ENCODE results near the gene SERPINA12. TPM values are rescaled to one million over a fixed set of nuclear protein-coding genes. Genes with fewer than 3 reads are reported as not detected.
"Not testable (repeated sequence)": the region's sequence is repeated elsewhere in the genome, so short reads cannot be mapped to it uniquely, and the experiment has no call there.

SERPINA12 gene
- total RNA-seq, 1 donor from 2014 or later = not detected

DNA sequence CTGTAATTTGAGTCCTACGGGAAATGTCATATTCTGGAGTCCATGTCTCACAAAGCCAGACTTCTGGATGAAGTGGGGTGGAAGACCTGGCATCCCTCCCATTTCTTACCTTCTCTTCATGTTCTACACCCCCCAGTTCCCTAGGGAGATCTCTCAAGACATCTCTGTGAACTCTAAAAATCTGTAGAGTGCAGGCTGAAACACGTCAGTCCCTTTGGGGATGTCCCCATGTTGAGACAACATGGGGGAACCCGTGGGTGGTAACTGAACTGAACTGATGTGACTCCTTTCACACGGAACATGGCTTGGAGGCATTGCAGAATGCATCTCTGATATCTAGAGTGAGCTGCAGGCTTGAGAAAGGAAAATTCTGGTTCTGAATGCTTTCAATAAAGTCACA lies 15.2 kb downstream of the SERPINA12 start:
- intact Hi-C loops (cut with micrococcal nuclease) = no loop called here

DNA sequence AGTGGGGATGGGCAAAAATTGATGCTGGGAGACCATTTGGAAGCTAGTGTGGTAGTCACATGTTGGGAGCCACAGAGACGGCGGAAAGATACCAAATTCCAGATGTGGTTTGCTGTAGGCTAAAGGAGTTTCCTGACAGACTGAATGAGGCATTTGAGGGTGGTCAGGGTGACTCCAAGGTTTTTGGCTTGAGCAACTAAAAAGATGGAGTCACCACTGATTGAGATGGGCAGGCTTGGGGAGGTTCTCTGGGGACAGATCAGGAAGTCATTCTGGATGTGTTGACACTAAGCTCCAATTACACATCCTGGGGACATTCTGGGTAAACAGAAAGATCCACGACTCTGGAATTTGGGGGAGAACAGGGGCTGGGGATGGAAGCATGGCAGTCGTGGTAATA lies 17.8 kb downstream of the SERPINA12 start:
- intact Hi-C loops (cut with micrococcal nuclease) = no loop called here

- intact Hi-C loops (cut with micrococcal nuclease) = no loop called here
Observed at GRCh38 chr14:94489336-94489735, 19.9 kb downstream of the SERPINA12 start.

DNA sequence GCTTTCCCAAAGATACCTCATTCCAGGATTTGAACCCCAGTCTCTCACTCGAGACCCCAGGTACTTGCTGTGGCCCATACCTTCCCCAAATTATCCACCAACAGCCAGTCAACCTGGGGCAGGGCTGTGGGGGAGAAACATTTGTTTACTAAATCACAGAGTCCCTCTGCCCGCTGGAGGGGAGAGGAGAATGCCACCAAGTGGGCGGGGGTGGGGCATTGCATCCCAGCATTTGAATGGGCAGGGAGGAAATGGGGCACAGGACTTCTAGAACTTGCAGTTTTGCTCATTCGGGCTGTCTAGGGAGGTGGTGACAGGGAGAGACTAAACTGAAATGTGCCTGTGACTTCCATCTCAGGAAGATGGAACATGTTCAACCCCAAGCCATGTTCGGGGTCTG lies 22.4 kb downstream of the SERPINA12 start:
- intact Hi-C loops (cut with micrococcal nuclease) = loop anchor here (1.0 kb wide), 3 partner anchors 53 to 132 kb away; no protein-coding TSS in a partner anchor

- intact Hi-C loops (cut with micrococcal nuclease) = loop anchor here (1.0 kb wide), 3 partner anchors 52 to 131 kb away; no protein-coding TSS in a partner anchor
Observed at GRCh38 chr14:94485944-94486841, 23.1 kb downstream of the SERPINA12 start.

DNA sequence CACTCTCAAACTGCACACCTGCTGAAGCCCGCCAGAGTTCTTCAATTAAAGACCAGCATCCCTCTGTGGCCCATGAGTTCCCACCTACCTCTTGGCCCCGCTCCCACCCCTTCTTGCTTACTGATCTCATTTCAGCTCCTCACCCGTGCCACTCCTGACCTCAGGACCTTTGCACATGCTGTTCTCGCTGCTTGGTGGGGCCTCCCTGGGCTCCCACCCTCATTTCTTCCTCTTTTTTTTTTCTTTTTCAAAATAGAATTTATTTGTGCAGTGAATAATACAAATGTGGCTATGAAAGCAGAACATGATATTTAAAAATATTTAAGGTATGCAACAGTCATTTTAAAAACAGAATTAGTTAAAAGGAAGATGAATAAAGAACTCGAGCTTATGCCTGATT lies 24.8 kb downstream of the SERPINA12 start:
- intact Hi-C loops (cut with micrococcal nuclease) = no loop called here

DNA sequence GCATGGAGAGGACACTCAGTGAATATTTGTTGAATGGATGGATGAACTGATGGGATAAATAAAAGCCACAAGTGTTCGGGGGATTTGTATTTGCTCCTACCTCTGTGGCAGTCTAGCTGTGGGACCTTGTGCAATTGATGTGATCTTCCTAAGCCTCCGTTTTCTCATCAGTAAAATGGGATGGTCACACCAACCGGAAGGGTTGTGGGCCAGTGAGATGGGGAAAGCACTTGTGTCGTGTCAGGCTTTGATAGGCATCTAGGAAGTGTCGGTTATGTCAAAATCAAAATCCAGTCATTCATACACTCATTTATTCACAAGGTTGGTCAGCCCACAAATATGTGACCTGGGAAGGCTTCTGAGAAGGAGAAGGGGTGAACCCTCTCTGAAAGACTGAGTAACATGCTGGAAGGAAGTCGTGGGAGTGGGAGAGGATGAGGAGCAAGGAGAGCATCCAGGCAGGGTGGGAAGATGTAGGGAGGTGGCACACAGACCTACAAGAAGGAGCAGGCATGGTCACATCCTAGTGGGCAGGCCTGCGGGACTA lies 25.5 kb downstream of the SERPINA12 start:
- intact Hi-C loops (cut with micrococcal nuclease) = no loop called here

- intact Hi-C loops (cut with micrococcal nuclease) = no loop called here
Observed at GRCh38 chr14:94483071-94483451, 26.2 kb downstream of the SERPINA12 start.

DNA sequence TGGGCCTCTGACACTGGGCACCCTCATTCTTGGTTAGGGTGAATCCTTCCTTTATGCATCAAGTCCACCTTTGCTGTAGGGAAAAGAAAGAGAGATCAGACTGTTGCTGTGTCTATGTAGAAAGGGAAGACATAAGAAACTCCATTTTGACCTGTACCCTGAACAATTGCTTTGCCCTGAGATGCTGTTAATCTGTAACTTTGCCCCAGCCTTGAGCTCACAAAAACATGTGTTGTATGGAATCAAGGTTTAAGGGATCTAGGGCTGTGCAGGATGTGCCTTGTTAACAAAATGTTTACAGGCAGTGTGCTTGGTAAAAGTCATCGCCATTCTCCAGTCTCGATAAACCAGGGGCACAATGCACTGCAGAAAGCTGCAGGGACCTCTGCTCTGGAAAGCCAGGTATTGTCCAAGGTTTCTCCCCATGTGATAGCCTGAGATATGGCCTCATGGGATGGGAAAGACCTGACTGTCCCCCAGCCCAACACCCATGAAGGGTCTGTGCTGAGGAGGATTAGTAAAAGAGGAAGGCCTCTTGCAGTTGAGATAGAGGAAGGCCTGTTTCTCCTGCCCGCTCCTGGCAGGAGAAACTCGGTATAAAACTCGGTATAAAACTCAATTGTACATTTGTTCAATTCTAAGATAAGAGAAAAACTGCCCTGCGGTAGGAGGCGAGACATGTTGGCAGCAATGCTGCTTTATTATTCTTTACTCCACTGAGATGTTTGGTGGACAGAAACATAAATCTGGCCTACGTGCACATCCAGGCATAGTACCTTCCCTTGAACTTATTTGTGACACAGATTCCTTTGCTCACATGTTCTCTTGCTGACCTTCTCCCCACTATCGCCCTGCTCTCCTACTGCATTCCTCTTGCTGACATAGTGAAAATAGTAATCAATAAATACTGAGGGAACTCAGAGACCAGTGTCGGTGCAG lies 26.9 kb downstream of the SERPINA12 start:
- intact Hi-C loops (cut with micrococcal nuclease) = not testable (repeated sequence)

DNA sequence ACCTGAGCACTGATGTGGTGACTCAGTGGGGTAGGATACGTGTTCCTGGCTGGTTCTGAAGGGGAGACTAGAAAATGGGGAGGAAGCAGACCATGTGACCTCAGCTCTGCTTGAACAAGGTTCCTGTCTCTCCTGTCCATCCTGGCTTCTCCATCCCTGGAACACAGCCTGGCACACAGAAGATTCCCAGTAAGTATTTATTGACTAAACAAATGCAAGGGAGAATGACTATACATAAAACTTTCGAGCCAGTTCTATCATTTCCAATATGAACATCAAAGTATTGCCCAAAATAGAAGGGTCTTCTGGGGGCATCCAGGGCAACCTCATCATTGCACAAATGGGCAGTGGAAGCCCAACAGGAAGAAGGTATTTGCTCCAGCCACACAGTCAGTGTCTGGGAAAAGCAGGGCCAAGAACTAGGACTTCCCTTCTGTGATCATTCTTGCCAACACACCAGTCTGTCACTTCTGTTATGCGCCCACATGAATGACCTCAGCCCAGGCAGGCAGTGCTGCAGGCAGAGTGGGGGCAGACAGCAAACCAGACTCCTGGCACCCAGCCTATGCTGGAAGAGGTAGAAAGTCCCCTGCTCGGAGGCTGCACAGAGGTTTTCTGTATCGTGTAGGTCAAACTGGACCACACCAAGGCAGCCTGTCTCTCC lies 27.7 kb downstream of the SERPINA12 start:
- intact Hi-C loops (cut with micrococcal nuclease) = no loop called here

GRCh38 chr14:94480809-94481208 lies 28.5 kb downstream of the SERPINA12 start:
- intact Hi-C loops (cut with micrococcal nuclease) = no loop called here

GRCh38 chr14:94478420-94478819 lies 30.8 kb downstream of the SERPINA12 start:
- intact Hi-C loops (cut with micrococcal nuclease) = no loop called here

DNA sequence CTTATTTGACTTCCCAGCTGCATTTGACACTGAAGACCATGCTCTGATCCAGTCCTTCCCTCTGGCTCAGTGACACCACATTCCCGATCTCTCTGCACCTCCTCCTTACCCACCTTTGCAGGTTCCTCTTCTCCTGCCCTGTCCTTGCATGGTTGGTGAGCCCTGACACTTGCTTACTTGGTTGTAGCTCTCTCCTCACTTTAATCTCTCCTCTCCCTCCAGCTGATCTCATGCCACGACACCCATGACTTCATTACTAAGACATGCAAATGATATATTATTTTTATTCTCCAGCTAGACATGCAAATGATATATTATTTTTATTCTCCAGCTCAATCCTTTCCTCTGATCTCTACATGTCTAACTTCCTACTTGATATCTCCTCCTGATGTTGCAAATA lies 33.2 kb downstream of the SERPINA12 start, which contains the start of gene SERPINA9:
SERPINA9 (minus strand) TSS at position 175 of the 400 bp plus-strand sequence. CDS start 6,357 bp downstream, outside the sequence.
- intact Hi-C loops (cut with micrococcal nuclease) = no loop called here

DNA sequence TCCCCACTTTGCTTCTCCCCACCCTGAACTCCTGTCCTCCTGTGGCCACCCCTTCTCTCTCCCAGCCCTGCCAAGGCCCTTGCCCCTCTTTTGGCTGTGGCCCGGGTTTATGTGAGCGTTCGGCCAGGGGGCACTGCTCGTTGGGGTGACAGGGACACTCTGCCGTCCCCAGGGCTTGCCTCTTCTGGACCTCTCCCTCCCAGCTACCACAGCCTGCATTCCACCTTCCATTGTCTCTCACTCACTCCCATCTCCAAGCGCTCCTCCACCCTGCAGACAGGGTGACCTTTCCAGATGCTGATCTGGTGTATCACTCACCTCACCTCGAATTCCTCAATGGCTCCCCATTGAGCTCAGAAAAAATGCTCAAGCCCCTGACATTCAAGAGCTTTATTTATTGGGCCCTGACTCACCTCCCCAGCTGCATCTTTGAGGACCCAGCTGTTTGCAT lies 34.7 kb downstream of the SERPINA12 start:
- intact Hi-C loops (cut with micrococcal nuclease) = no loop called here

DNA sequence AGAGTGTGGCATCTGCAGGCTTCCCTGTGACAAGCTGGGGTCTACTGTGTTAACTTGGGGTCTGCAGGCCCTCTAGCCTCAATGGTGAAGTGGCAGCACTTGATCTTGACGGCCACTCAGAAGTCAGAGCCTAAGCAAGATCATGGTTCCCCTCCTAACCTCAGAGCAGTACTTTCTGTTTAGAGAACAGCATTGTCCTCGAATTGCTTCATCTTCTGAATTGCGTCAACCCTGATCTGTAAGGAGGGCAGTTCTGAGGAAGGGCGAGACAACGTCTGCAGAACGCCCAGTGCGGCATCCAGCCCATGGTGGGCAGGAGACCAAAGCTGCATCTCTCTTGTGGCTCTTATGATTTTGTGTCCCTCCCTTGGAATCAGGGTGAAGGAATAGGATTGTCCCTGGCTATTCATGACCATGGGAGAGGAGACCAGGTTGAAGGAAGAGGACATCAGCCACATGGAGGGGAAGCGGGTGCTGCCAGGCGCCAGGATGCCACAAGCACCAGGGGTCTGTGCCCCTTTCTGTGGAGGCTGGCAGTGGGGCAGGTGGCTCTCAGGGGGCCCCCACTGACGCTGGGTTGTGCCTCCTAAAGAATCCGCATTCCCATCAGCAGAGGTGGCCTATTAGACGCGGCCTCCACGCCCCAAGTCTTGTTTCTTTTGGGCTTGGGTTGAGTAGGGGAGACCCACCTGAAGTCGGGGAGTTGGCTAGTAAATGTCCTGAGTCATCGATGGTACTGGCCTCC lies 35.4 kb downstream of the SERPINA12 start:
- intact Hi-C loops (cut with micrococcal nuclease) = no loop called here

GRCh38 chr14:94472842-94473241 lies 36.4 kb downstream of the SERPINA12 start:
- intact Hi-C loops (cut with micrococcal nuclease) = no loop called here

DNA sequence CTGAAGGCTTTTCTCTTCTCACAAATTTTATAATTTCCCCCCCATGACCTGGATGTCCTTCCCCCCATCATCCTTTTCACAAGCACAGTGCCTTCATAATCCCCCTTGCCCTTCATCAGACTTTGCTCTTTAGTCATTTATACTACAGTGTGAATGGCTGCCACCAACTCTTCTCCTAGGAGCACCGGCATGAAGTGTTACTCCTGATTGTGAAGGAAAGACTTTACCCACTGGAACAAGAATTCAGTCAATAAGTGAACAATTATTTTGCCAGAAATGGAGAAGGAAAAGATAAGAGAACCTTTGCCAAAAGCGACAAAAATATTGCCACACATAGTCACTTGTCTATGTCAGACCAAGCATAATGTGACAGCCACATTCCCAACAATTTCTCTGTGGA lies 38.2 kb downstream of the SERPINA12 start:
- intact Hi-C loops (cut with micrococcal nuclease) = no loop called here

GRCh38 chr14:94470311-94470710 lies 39.0 kb downstream of the SERPINA12 start:
- intact Hi-C loops (cut with micrococcal nuclease) = no loop called here

- intact Hi-C loops (cut with micrococcal nuclease) = no loop called here
Observed at GRCh38 chr14:94469261-94469660, 40.0 kb downstream of the SERPINA12 start.
